HG02852 (cell line): ENCODE measurements around the gene GALNT9.
"Not testable (repeated sequence)": the region's sequence is repeated elsewhere in the genome, so short reads cannot be mapped to it uniquely, and the experiment has no call there.

Source experiments
- ATAC-seq: cut with Tn5 transposase; IDR thresholded peaks from one replicate; pipeline ENCODE4 v1.9.1; 2021; ENCODE audit warnings: mild to moderate bottlenecking, moderate library complexity; ENCODE audit not compliant: unreplicated experiment

GALNT9 gene

GRCh38 chr12:132358241-132359225 is 29.1 kb upstream of the GALNT9 start:
- ATAC-seq: not testable (repeated sequence)

- ATAC-seq: no peak
Observed at GRCh38 chr12:132357623-132358186, 28.3 kb upstream of the GALNT9 start.

- no peak for ATAC-seq
Observed at GRCh38 chr12:132356691-132357622, 27.6 kb upstream of the GALNT9 start.

GRCh38 chr12:132355742-132356681 is 26.6 kb upstream of the GALNT9 start:
- ATAC-seq: no peak

- ATAC-seq: no peak
Observed at GRCh38 chr12:132354982-132355680, 25.7 kb upstream of the GALNT9 start.

- ATAC-seq: no peak
Observed at GRCh38 chr12:132354211-132354981, 25.0 kb upstream of the GALNT9 start.

- ATAC-seq: no peak
Observed at GRCh38 chr12:132353811-132354210, 24.4 kb upstream of the GALNT9 start.

- no peak for ATAC-seq
Observed at GRCh38 chr12:132352896-132353800, 23.8 kb upstream of the GALNT9 start.

GRCh38 chr12:132351751-132352495 is 22.5 kb upstream of the GALNT9 start:
- ATAC-seq: no peak

- no peak for ATAC-seq
Observed at GRCh38 chr12:132349501-132350131, 20.2 kb upstream of the GALNT9 start.

- ATAC-seq: no peak
Observed at GRCh38 chr12:132348176-132348575, 18.8 kb upstream of the GALNT9 start.

- no peak for ATAC-seq
Observed at GRCh38 chr12:132347176-132347855, 17.9 kb upstream of the GALNT9 start.

GRCh38 chr12:132346471-132347175 is 17.2 kb upstream of the GALNT9 start:
- ATAC-seq: no peak

- ATAC-seq: no peak
Observed at GRCh38 chr12:132345561-132346200, 16.3 kb upstream of the GALNT9 start.

- no peak for ATAC-seq
Observed at GRCh38 chr12:132345126-132345525, 15.7 kb upstream of the GALNT9 start.
